ENCODE data around the gene TRIM17.

TRIM17 gene

GRCh38 chr1:228415221-228415620, 1.4 kb downstream of the TRIM17 start:
- no peak for DNase-seq

- DNase-seq = no peak
Measured at GRCh38 chr1:228414511-228415211, 2.0 kb downstream of the TRIM17 start.

DNA sequence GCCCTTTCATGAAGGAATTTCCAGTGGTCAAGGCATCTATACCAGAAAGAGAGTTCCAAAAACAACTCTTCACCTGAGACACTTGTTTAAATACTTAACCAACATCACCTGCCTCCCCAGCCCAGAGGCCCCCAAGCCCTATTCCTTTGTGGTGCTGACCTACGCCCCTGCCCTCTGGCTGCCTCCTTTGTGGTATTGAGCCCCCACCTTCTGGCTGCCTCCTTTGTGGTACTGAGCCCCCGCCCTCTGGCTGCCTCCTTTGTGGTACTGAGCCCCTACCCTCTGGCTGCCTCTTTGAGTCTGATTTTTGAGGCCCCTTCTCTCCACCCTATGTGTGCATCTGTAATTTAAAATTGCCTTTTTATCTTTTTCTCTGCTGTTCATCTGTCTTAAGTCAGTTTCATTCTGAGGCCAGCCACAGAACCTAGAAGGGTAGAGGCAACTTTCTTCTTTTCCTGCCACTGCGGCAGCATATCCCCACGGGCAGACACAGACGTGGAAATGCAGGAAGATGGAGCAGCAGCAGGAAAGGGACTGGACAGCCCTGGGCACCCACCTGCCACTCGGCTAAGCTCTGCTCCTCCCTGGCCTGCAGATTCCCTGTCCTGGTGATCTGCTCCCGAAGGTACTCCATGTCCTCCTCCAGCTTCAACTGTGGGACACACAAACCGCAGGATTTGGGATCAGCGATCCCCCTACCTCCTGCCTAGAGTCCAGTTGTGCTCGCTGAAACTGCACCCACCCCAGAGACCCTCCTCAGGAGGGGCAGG, 3.2 kb downstream of the TRIM17 start:
- no peak for DNase-seq

DNA sequence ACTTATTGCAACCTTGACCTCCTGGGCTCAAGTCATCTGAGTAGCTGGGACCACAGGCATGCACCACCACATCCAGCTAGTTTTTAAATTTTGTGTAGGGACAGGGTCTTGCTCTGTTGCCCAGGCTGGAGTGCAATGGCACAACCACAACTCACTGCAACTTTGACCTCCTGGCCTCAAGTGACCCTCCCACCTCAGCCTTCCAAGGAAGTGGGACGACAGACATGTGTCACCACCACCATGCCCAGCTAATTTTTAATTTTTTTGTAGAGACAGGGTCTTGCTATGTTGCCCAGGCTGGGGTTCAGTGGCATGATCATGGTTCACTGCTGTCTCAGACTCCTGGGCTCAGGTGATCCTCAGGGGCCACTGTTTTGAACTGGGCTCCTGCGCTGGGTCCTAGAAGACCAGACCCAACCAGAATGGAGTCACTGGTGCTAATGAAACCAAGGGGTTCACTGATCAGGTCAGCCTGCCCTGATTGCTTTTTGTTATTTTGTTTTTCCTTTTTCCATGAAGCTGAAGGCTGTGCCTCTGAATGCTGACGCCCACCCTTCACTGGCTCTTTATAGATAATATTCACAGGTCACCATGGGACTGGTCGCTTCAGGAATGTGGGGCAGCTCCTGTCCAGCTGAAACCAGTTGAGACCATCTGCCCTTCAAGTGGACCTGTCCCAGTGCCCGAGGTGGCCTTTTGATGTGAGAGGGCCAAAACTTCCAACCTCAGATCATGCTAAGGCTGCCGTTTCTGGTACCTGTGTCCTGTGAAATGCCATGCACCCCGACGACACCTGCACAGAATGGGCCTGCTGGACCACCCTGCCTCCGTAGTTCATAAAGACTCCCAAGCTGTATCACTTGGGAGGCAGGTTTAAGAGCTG, 4.9 kb downstream of the TRIM17 start:
- DNase-seq = no peak

DNA sequence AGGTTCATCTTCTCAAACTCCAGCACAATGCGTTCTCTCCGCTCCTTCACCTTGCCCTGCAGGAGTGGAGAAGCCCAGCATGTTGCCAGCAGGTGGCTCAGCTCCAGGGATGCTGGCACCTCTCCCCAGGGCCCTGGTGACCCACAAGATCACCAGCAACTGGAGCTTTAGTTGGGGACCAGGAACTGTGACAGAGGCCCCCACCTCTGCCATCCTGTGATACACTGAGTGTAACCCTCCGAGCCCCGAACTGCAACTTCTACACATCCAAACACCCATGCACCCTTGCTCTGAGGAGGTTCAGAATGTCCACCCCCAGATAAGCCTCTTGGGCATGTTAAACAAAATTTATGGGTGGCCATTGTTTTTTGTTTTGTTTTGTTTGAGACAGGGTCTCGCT, 5.5 kb downstream of the TRIM17 start:
- no peak for DNase-seq

DNA sequence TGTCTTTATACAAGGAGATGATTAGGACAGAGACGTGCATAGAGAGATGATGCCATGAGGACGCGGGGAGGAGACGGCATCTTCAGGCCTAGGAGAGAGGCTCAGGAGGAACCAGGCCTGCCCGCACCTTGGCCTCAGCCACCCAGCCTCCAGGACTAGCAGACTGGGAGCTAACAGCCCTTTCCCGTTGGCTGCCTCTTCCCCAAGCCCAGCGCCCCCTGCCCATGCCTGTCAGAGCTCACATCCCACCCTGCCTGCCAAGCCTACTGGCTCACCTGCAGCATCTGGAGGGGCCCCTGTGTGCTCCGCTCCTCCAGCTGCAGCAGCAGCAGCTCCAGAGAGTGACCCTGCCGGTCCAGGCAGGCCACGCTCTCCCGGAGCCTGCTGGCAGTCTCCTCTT, 6.0 kb downstream of the TRIM17 start:
- no peak for DNase-seq

DNA sequence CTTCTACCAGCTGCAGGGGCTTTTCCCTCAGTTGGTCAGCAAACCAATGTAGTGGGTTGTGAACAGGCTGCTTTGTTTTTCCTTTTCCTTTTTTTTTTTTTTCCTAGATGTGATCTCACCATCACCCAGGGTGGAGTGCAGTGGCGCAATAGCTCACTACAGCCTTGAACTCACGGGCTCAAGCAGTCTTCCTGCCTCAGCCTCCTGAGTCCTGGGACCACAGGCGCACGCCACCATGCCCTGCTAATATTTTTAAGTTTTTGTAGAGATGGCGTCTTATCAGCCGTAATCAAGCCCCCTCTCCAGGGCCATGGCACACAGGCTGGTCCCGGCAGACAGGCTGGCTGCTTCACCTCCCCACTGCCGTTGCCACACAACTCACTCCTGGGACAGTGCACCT, 6.6 kb downstream of the TRIM17 start:
- no peak for DNase-seq

- DNase-seq = peak; percentile 11 to 14
Measured at GRCh38 chr1:228408869-228409805, 7.5 kb downstream of the TRIM17 start.

DNA sequence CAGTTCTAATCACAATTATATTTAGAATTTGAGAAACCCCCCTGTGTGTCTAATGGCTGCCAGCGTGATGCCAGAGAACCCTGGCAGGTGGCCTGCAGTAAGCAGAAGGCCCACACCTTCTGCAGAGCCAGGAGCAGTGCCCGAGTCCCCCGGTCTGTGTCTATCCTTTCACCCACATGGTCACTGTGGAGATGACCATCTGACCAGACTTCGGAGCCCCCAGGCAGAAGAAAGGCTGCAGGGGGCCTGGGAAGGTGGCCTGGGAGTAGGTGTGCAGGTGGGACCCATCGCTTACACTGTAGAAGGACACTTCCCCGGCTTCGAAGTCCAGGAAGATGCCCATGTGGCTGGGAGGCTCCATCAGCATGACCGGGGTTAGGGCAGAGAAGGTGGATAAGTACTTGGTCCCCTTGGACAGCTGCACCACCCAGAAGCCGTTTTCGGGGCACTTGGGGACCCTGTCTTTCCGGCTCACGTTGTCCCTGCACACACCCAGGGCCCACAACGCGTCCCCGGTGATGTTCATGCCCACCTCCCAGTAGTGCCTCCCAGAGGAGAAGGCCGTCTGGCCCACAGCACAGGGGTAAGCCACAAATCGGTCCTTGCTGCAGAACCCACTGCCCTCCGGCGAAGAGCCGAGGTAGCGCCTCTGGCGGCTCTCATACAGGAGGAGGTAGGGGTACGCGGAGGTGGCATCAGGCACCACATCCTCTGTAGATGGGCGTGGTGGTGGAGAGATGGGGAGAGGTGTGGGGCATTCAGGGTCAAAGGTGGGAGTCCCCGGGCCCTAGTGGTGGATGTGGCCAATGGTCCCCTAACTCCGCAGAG, 8.4 kb downstream of the TRIM17 start:
- DNase-seq = peak; percentile 17 to 18

DNA sequence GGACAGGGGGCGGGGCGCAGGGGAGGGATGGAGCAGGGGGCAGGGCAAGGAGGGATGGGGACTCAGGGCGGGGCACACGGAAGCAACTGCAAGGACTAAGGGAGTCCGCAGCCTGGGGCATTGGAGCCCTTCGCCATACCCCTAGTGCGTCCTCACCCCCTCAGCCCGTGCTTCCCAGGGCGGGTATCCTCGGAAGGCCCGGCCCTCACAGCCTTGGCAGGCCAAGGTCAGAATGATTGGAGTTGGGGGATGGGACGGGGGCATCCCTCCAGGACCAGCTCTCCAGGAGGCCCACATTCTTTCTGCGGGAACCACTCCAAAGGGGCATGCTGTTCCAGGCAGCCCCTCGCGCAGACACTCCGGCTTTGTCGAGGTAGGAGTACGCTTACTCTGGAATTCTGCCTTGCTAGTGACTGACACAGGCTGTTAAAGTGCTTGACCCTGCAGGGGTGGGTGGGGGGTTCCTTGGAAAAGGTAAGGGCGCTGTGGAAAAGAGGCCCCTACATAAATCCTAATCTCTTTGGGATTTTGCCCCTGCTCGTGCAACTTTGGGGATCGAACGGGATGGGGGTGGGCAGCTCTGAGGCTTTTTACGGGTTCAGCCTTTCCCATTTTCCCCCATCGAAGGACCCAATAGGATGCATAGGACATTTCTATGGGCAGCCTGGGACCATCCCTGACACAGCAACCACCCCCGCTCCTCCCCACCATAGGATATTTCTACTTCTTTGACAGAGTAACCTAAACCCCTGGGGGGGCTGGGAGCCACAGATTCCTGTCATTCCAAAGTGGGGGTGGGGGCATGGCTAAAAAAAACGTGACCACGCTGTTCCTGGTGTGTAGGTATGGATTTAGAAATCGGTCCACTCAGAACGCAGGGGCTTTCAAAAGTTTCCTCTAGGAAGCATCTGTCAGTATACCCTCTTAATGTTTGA, 9.3 kb downstream of the TRIM17 start:
- no peak for DNase-seq

- no peak for DNase-seq
Measured at GRCh38 chr1:228405979-228406228, 10.8 kb downstream of the TRIM17 start.

- DNase-seq = no peak
Measured at GRCh38 chr1:228405200-228405978, 11.3 kb downstream of the TRIM17 start.

DNA sequence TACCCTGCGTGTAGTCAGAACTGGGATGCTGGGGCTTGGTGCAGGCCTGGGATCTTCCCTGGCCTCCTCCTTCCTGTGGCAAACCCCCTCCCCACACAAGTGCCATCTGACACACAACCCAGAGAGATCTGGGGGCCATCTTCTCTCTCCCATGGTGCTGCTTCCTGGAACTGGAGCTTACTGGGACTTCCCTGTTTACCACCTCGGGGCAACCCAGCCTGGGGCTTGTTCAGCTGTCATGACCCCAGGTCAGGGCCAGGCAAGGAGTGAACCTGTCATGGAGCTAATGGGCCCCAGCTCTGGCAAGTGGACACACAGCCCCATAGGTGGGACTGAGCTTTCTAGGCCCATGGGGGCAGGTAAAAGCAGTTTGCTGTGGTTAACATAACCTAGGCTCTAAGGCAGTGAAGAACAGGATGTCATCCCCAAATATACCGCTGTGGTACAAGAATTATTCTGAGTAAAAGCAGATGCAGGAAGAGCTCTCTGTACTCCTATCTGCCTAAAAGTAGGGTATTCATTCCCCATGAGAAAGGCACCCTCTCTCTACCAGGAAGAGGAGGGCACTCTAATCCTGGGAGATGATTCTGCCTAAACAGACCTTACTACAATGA, 12.4 kb downstream of the TRIM17 start:
- DNase-seq = no peak

- DNase-seq = no peak
Measured at GRCh38 chr1:228403231-228403631, 13.4 kb downstream of the TRIM17 start.

DNA sequence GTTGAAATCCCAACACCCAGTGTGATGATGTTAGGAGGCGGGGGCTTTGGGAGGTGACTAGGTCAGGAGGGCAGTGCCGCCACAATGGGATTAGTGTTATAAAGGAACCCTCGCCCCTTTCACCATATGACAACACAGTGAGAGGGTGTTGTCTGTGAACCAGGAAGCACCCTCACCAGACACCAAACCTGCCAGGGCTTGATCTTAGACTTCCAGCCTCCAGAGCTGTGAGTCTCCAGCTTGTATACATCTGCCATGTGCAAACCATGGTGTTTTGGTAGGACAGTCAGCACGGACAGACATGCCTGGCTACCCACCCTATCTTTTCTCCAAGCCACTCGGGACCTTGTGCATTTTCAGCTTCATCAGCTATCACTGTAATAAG, 14.0 kb downstream of the TRIM17 start:
- no peak for DNase-seq

DNA sequence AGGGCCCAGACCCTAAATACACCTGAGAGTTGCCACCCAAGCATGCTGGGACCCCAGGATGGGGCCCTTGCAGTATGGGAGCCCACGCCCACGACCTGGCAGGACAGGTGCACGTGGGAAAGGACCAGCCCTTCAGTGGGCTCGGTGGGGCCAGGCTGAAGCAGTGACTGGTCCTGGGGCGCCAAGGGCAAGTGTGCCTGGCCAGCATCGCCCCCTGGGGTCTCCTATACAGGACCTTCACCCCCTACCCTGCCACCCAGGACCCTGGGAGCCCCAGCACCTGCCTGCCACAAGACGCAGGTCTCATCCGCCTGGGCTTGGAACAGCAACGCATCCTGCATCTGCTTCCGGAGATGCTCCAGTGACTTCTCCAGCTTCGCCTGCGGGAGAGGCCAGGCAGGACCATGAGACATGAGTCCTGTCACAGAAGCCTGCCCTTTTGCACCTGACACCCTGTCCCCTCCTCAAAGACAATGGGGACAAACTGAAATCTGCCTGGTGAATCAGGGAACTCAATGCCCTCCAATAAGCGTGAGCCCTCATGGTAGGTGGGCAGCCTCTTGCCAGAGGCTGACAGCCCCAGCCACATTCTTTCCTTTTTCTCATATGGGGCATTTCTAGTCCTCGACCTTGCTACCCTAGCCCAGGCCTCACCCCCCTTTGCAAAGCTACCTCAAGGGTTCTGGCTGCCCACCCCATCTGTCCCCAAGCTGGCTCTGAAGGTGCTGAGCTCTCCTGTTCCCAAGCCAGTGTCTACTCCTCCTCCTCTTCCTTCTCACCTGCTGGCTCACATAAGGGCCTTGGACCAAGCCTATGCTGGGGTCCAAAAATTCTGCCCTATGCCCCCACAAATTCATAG, 14.7 kb downstream of the TRIM17 start:
- no peak for DNase-seq

- DNase-seq = no peak
Measured at GRCh38 chr1:228400692-228401454, 15.8 kb downstream of the TRIM17 start.

GRCh38 chr1:228400237-228400651, 16.4 kb downstream of the TRIM17 start:
- no peak for DNase-seq

Data from activated T-cell treated with anti-CD3 and anti-CD28 coated beads, Interleukin-2, amount 50 U/mL, for 48 hours (primary cell).